Astrocyte of the cerebellum (primary cell): ENCODE measurements around the gene HEMGN.
"Not testable (repeated sequence)": the region's sequence is repeated elsewhere in the genome, so short reads cannot be mapped to it uniquely, and the experiment has no call there.

Source experiments
- DNase-seq: peaks from one replicate; pipeline ENCODE4 v3.0.0-alpha.2; 2011; ENCODE audit warnings: low read depth
- H3K4me3 ChIP-seq: 2 replicates; pipeline ENCODE4 v1.5.1; 2011; ENCODE audit warnings: mild to moderate bottlenecking, low read depth, low read length, moderate library complexity
- in situ Hi-C: cut with HindIII; loops from 2 replicates; pipeline ENCODE4 v1.10.0; 2017; ENCODE audit warnings: low sequenced_read_pairs
- TF ChIP-seq, protein P1 (sequence below): IDR thresholded peaks from 2 replicates; pipeline ENCODE4 v1.5.1; 2012; ENCODE audit warnings: low read length, low read depth, moderate library complexity, mild to moderate bottlenecking; ENCODE audit errors: missing control alignments

The HEMGN gene

DNA sequence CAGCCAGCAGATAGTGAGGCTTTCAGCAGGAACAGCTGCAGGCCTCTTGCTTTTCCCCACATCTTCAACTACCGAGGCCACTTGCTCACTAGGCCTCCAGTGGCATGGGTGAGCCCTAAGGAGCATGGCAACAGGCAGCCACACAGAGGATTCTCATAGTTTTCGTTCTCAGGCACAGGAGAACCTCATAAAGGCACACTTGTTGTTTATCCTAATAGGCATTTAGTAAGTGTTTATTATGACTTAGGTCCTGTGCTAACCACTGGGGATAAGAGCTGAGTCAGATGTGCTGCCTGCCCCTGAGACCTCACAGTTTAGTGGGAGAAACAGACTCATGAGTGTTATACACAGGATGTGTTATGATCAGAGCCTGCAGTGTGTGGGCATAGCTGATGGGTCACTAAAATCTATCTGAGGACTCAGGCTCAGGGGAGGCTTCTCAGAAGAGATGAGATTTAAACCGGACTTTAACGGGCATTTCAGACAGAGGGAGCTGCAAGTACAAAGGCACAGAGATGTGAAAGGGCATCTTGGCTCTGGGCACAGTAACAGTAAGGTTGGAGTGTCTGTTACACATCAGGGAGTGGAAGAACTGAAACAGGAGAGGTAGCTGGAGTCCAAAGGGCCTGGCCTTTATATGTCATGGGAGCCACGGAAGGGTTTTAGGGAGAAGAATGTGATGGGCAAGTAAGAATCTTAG, 21.0 kb upstream of the HEMGN start:
- TF ChIP-seq, protein P1, sequence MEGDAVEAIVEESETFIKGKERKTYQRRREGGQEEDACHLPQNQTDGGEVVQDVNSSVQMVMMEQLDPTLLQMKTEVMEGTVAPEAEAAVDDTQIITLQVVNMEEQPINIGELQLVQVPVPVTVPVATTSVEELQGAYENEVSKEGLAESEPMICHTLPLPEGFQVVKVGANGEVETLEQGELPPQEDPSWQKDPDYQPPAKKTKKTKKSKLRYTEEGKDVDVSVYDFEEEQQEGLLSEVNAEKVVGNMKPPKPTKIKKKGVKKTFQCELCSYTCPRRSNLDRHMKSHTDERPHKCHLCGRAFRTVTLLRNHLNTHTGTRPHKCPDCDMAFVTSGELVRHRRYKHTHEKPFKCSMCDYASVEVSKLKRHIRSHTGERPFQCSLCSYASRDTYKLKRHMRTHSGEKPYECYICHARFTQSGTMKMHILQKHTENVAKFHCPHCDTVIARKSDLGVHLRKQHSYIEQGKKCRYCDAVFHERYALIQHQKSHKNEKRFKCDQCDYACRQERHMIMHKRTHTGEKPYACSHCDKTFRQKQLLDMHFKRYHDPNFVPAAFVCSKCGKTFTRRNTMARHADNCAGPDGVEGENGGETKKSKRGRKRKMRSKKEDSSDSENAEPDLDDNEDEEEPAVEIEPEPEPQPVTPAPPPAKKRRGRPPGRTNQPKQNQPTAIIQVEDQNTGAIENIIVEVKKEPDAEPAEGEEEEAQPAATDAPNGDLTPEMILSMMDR, result no peak
- in situ Hi-C loops, result no loop called here
- no peak overlapping the region for H3K4me3 ChIP-seq
- DNase-seq, result no peak

DNA sequence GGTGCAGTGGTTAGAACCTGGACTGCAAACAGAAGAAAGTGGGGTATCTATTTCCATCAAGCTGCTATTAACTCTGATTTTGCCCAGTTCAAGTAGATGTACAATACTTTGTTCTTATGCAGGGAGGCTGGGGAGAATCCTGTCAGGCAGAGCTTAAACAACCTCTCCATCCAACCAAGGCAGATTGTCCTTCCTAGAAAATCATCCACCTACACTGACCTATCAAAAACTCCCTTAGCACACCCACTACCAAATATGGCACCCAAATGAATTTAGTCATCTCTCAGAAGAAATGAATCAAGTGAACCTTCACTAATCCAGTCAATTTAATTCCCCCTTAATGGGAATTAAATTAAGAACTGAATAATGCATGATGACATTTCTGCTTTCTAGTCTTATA, 18.4 kb upstream of the HEMGN start:
- in situ Hi-C loops, result no loop called here
- no peak overlapping the region for H3K4me3 ChIP-seq
- no peak for DNase-seq
- TF ChIP-seq, protein P1, result no peak

DNA sequence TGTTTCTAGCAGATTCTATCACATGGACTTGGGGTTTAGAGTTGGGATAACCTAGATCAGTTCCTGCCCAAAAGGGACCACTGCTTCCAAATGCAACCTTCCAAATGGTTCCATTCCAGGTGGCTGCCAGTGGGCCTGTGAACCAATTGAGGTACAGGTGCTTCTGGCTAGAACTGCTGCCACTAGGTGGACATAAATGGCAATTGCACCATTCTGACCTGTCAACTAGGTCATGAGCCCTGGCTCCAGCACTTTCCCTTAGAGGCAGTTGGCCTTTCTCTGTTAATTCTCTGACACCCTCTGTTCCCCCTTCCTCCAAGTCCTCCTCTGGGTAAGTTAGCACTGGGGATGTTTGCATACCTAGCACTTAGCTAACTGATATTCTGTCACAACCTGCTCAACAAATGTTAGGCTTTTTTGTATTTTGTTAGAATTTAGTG, 16.6 kb upstream of the HEMGN start:
- in situ Hi-C loops, result no loop called here
- no peak for DNase-seq
- TF ChIP-seq, protein P1, result peak; percentile 50
- H3K4me3 ChIP-seq, result no peak overlapping the region

DNA sequence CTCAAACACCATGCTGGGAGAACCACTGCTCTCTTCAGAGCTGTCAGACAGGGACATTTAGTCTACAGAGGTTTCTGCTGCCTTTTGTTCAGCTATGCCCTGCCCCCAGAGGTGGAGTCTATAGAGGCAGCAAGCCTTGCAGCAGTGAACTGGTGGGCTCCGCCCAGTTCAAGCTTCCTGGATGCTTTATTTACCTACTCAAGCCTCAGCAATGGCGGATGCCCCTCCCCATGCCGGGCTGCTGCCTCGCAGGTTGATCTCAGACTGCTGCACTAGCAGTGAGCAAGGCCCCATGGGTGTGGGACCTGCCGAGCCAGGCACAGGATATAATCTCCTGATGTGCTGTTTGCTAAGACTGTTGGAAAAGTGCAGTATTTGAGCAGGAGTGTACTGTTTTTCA, 12.9 kb upstream of the HEMGN start:
- DNase-seq, H3K4me3 ChIP-seq, in situ Hi-C loops: not testable (repeated sequence)

DNA sequence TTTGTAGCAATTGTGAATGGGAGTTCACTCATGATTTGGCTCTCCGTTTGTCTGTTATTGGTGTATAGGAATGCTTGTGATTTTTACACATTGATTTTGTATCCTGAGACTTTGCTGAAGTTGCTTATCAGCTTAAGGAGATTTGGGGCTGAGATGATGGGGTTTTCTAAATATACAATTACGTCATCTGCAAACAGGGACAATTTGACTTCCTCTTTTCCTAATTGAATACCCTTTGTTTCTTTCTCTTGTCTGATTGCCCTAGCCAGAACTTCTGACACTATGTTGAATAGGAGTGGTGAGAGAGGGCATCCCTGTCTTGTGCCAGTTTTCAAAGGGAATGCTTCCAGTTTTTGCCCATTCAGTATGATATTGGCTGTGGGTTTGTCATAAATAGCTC, 9.1 kb upstream of the HEMGN start:
- in situ Hi-C loops, DNase-seq, H3K4me3 ChIP-seq: not testable (repeated sequence)

DNA sequence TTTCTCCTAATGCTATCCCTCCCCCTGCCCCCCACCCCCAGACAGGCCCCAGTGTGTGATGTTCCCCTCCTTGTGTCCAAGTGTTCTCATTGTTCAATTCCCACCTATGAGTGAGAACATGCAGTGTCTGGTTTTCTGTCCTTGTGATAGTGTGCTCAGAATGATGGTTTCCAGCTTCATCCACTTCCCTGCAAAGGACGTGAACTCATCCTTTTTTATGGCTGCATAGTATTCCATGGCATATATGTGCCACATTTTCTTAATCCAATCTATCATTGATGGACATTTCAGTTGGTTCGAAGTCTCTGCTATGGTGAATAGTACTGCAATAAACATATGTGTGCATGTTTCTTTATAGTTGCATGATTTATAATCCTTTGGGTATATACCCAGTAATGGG, 7.5 kb upstream of the HEMGN start:
- in situ Hi-C loops, DNase-seq, H3K4me3 ChIP-seq: not testable (repeated sequence)

DNA sequence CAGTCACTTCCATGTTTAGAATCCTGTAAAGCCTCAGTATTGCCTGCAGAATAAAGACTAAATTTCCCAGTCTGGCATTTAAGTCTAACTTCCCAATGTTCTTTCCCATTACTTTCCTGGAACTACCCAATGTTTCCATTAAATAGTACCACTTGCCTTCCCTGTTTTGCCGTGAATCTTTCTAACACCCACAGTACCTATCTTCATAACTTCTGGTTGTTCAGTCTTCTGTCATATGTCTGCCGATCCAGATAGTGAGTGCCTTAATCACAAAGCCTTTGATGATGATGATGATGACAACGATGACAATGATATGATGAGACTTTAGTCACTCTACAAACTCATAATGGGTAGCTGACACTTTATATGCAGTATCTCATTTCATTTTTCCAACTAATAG, 6.6 kb upstream of the HEMGN start:
- DNase-seq, result no peak
- in situ Hi-C loops, result no loop called here
- no peak overlapping the region for H3K4me3 ChIP-seq
- TF ChIP-seq, protein P1, result no peak

DNA sequence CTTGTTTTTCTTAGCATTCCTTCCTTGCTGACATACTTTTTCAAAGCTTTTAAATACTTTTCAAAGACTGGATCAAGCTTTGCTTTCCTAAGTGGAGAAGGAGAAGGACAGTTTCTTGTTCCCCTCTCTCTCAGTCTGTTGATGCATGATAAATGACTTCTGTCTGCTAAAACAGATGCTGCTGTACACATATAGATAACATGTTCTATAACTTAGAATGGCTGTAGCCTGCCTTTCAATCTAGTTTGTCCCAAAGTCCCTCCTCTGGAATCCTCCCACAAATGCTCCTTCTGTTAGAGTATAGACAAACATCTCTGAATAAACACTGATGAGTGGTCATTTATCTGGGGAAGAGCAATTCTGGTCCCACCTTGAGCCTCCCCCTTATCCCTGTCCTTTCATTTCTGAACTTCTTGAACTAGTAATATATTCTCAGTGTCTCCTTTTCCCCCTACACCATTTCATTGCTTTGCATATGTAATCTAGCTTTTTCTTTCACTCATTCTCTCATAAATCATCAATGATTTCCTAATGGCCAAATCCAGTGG, 5.4 kb upstream of the HEMGN start:
- TF ChIP-seq, protein P1, result no peak
- in situ Hi-C loops, result no loop called here
- no peak overlapping the region for H3K4me3 ChIP-seq
- no peak for DNase-seq
